GM19372 (cell line): ENCODE data around the gene ABCA10.

Experiments
- ATAC-seq: cut with Tn5 transposase; IDR thresholded peaks from one replicate; pipeline ENCODE4 v1.9.1; 2021; ENCODE audit warnings: mild to moderate bottlenecking, low read depth, moderate library complexity; ENCODE audit not compliant: unreplicated experiment

The ABCA10 gene

DNA sequence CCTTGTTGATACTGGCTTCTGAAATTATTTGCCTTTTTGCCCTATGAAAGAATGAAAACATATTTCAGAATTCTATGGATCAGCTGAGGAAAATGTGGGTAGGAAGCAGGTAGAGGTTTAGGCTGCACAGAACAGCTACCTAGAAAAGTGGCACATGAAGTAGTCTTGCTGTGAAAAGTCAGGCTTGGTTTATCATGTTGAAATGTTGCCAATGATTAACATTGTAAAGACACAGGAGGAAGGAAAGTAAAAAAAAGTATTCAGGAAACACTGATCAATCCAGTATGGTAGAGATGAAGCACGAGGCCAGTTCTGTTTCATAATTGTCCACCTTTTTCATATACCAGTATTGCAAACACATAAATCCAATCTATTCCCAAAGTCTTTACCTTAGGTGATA, 116.8 kb downstream of the ABCA10 start:
- ATAC-seq: no peak

DNA sequence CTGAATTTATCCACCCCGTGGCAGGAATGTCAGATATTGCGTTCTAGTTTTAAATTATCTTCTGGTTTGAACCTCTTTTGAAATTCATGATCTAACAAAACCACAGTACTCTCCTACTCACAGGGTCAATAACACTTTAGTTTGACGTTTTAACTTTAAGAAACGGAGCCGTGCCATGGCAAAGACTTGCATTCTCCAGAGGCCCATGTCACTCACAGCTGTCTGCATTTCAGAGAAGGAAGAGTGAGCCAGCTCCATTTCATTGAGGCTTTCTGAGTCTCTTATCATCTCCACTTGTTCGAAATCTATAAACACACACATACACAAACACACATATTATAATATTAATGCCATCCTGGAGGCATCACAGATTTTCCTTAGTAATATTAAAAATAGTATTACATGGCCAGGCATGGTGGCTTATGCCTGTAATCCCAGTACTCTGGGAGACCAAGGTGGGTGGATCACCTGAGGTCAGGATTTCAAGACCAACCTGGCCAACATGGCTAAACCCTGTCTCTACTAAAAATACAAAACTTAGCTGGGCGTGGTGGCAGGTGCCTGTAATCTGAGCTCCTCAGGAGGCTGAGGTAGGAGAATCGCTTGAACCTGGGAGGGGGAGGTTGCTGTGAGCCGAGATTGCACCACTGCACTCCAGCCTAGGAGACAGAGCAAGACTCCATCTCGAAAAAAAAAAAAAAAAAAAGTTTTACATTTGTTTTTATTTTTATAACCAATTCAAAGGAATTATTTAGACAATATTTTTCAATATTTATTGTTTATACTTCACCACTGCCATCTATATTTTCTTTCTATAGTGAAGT, 122.5 kb downstream of the ABCA10 start:
- no peak for ATAC-seq

DNA sequence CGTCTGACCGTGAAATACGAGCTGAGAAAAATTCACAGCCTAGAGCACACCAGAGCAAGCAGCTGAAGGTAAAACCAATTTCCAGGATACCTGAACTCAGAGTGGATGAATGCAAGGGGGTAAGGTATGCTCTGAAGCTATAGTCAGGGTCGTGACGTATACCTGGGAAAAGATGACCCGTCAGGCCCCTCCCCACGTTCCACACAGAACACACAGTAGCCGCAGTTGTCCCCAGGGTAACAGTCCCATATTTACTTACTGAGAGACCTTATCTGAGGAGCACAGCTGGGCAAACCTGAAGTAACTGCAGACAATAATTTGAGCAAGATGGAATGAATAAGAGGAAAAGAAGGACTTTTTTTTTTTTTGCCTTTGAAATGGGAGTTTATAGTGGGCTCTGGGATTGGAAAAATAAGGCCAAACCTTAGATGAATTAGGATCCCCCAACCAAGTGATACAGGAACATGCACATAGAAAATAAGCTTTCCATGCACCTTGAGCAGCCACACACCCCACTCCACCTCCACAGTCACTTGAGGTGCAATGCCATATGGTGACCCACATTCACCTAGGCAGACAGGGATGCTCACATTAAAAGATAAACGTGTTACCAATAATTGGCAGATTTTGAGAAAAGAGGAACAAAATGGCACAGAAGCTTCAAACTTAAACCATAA, 124.9 kb downstream of the ABCA10 start:
- ATAC-seq: no peak

DNA sequence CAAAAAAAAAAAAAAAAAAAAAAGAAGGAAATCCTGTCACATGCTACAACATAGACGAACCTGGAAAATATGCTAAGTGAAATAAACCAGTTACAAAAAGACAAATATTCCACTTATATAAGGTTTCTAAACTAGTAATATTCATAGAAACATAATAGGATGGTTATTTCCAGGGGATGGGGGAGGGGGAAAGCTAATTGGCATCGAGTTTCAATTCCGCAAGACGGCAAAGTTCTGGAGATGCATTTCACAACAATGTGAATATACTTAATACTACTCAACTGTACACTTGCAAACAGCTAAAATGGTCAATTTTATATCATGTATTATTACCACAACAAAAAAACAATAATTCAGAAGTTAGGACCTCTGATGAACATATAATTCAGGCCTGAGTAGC, 130.0 kb downstream of the ABCA10 start:
- no peak for ATAC-seq
